GM19397 (cell line): Measurements from ENCODE around the gene EML3.
"Not testable (repeated sequence)": the region's sequence is repeated elsewhere in the genome, so short reads cannot be mapped to it uniquely, and the experiment has no call there.

ENCODE experiments used
- ATAC-seq: cut with Tn5 transposase; IDR thresholded peaks from one replicate; pipeline ENCODE4 v1.9.1; 2021; ENCODE audit warnings: mild to moderate bottlenecking, moderate library complexity; ENCODE audit not compliant: unreplicated experiment

The EML3 gene

GRCh38 chr11:62573592-62574362 lies 38.8 kb downstream of the EML3 start, which contains the start of gene EEF1G:
EEF1G (minus strand) TSS chr11:62573891; CDS start chr11:62573842, 49 bp downstream.
- peak; percentile 91 for ATAC-seq

DNA sequence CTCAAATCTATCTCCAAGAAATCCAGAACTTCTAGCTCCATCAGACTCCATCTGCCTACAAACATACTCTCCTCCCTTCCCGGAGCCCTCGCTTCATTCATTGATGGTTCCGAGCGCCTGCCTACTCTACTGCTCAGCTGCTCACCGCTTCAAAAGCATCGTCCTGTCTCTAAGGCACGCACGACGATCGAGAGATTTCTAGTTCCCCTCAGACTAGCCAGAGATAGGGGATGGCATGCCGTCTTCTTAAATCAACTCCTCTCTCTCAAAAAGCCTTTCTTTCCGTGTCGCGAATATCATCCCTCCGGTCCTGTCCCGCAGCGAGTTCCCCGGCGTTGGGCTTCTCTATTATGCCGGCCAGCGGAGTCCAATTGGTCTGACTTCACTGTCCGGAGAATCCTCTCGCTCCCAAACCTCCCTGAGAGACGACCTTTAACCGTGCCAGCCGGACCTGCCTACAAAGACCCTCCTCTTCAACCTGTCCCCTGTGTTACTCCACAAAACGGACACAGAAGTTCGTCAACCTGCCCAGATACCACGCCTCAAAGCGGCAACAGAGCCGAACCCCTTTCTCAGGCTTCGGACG lies 39.5 kb downstream of the EML3 start:
- ATAC-seq: peak; percentile 2

GRCh38 chr11:62572431-62572830 lies 40.1 kb downstream of the EML3 start:
- no peak for ATAC-seq

GRCh38 chr11:62571493-62571892 lies 41.1 kb downstream of the EML3 start:
- not testable (repeated sequence) for ATAC-seq

DNA sequence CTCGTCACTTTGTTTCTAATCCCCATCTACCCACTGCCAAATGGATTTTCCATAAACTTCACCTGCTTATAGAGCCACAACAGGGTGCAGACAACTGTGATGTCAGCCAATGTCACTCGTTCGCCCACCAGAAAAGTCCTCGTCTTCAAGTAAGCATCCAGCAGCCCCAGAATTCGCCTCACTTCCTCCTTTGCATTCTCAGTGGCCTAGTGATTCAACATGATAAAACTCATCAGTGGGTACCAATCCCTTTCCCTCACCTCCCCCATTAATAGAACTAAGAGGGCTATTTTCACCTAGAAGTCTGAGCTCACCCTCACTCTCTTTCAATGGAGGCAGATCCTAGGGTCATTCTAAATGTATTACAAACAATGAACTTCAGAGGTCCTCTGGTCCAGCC lies 41.7 kb downstream of the EML3 start:
- ATAC-seq: not testable (repeated sequence)

- ATAC-seq: no peak
Measured at GRCh38 chr11:62569611-62570010, 43.0 kb downstream of the EML3 start.

GRCh38 chr11:62567018-62567633 lies 45.4 kb downstream of the EML3 start:
- ATAC-seq: no peak

DNA sequence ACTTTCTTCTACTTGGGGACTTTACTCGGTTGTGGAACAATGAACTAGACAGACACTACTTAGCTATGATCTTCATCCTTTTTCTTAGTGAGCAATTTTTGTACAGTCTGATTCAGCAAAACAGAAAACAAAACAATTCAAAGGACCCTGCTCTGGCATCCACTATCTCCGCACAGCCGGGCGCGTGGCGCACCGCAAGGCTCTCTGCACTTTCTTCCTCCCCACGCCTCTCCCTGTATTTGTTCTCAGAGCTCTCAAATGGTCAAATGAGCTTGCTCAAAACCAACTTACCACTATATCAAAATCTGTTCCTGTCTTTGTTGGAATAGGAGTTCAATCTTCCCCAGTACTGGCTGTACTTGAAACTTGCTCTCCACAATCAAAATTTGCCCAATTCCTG lies 46.3 kb downstream of the EML3 start:
- ATAC-seq: no peak

DNA sequence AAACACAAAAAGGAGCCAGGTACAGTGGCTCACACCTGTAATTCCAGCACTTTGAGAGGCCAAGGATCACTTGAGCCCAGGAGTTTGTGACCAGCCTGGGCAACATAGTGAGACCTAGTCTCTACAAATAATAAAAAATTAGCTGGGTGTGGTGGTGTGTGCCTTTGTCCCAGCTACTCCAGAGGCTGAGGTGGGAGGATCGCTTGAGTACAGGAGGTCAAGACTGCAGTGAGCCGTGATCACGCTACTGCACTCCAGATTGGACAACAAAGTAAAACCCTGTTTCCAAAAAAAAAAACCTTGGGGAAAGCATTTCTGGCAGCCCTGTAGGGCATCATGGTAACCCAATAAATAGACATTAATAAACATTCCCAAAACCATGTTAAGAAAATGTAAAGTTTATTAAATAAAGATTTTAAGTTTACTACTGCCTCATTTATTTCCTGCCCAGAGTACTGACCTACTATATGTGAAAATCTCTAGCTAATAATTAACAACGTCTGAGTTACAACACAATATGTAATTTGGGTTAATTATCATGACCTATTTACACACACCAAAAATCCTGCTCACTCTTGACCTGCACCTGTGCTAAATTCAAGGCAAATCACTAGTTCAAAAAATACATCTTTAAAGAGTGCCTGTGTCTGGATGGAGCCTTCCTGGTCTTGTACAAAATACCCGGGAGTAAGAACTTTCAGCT lies 47.3 kb downstream of the EML3 start:
- no peak for ATAC-seq

- not testable (repeated sequence) for ATAC-seq
Measured at GRCh38 chr11:62561677-62562230, 50.8 kb downstream of the EML3 start.

DNA sequence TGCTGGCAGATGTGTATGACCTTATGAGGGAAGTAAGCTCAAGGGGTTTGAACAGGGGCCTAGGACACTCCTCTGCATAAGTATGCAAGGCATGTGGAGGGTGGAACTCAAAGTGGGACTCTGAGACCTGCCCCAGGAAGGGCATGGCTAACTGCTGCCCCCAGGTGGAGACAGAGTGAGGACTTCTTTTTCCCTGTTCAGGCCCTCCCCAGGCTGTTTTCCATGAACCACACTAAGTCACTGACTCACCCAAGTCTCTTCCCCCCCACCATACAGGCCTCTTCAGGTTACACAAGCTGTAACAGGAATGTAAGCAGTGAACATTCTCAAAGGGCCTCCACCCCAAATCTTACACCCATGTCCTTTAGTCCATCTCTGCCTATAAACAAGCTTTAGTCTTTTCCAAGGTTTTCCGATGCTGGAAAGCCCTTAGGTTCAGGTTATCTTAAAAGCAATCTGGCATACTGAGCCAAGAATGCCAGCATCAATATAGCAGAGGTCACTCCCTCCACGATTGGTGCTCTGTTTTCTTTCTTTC lies 51.9 kb downstream of the EML3 start:
- ATAC-seq: no peak

DNA sequence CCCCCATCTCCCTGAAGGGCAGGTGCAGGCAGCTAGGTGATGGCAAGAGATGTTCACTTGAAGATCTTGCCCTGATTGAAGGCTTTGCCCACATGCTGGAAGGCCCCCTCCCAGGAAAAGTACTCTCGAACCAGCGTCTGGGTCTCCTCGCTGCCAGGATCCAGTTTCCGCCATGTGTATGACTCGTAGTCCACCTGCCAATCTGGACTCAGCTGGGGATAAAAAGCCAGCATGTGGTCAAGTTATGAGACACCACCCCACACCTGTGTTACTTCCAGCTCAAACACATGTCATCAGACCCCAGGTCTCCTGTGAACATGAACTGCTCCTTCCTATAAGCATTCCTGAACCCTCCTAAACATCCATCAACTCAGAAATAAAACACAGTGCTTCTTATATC lies 52.9 kb downstream of the EML3 start:
- ATAC-seq: not testable (repeated sequence)

DNA sequence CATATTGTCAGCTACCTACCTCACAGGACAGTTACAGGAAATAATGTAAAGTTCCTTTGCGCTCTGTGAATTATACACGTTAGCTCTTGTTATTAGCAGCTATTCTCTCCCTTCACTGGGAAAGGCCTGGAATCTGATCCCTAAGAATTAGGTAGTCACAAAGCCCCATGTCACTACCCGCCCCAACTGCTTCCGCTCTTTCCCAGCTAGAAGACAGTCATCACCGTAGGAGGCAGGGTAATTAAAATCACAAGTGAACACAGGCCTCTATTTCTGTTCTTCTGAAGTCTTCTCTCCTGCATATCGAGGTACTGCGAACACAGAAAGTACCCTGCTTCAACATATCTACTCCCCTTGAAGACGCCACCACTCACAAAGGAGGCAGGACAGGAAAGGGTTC lies 53.4 kb downstream of the EML3 start:
- no peak for ATAC-seq

GRCh38 chr11:62558669-62559068 lies 53.9 kb downstream of the EML3 start:
- no peak for ATAC-seq

GRCh38 chr11:62556875-62557631 lies 55.5 kb downstream of the EML3 start:
- ATAC-seq: peak; percentile 17

- ATAC-seq: peak; percentile 44
Measured at GRCh38 chr11:62556108-62556874, 56.3 kb downstream of the EML3 start.

DNA sequence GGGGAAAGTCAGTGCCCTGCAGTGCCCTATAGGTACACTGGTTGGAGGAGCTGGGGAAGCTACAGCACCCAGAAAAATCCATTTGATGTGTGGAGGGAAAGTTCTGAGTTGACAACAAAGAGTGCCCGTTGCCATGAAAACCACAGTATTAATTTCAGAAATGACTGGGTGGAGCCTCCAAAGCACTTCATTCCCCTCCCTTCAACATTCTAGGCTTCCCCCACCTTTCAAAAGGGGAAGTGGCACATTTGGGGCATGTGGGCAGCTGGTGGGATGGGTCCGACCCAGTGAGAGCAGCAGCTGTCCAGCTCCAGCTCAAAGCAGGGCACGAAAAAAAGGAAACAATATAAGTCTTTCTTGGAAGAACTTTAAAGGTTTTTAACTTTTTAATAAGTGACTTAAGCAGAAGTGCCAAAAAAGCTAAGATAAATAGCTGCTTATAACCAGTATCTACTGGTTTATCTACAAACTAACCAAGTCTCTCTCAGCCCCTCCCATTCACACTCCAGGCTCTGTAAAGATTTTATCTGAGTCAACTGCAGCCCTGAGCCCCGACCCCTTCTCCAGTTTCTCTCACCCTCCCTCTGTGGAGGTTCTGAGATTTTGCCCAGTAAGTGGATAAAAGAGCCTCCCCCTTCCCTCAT lies 57.0 kb downstream of the EML3 start:
- ATAC-seq: no peak

DNA sequence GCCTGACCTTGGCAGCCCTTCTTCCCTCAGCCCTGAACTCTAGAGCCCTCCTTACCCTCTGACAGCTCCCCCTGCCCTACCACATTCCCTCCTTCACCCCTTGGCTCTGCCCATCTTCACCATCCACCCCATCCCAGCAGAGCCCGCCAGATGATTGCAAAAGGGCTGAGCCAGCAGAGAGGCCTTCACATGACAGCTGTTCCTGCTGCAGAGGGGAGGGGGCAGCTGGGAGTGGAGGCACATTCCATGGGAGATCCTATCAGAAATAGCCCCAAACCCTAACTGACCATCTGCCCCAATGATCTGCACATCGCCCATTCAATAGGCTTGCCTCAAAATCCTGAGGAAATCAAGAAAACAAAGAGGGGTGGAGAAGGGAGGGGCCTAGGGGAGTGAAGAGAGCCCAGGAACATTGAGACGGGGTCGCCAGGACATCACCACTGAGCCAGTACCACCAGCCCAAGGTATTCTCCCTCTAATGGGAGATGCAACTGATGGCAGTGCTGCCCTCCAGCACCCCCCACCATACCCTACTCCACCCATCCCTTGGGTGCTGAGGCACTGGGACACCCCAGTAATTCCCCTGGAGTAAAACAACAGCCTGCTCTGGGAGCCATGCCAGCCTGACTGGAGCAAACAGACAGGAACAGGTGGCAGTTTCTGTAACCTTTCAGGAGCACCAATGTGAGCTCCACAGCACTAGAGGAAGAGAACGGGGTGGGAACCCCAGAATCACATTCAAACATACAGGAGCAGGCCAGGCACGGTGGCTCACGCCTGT lies 58.0 kb downstream of the EML3 start:
- ATAC-seq: no peak
